ENCODE data around the gene ZNF324B.

Gene ZNF324B

DNA sequence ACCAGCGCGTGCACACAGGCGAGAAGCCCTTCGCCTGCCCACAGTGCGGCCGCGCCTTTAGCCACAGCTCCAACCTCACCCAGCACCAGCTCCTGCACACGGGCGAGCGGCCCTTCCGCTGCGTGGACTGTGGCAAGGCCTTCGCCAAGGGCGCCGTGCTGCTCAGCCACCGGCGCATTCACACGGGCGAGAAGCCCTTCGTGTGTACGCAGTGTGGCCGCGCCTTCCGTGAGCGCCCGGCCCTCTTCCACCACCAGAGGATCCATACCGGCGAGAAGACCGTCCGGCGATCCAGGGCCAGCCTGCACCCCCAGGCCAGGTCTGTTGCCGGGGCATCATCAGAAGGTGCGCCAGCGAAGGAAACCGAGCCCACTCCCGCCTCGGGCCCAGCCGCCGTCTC, 20.3 kb downstream of the ZNF324B start:
- H3K27ac ChIP-seq, result no peak overlapping the region
- TF ChIP-seq ZFX (IDR thresholded peaks at IDR 0.05; ENCODE audit: borderline replicate concordance) (no peak), CTCF (IDR thresholded peaks at IDR 0.05) (no peak)

DNA sequence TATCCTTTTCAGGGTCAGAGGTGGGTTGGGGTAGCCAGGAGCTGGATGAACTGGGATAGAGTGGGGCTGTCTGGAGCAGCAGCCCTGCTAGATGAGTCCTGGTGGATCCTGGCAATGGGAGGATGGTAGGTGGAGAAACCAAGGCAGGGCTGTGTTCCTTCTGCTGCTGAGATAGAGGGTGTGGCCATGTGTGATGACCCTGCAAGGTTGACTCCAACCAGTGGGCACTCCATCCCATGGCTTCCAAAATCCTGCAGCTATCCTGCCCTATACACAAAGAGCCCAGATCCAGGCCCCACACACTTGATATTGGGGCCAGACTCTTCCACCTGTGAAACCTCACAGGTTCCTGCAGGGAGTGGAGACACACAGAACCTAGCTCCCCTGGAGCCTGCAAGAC, 22.4 kb downstream of the ZNF324B start:
- H3K27ac ChIP-seq, result peak overlapping the region; percentile 98
- TF ChIP-seq ZFX (IDR thresholded peaks at IDR 0.05; ENCODE audit: borderline replicate concordance), result no peak
- TF ChIP-seq CTCF (IDR thresholded peaks at IDR 0.05), result no peak

DNA sequence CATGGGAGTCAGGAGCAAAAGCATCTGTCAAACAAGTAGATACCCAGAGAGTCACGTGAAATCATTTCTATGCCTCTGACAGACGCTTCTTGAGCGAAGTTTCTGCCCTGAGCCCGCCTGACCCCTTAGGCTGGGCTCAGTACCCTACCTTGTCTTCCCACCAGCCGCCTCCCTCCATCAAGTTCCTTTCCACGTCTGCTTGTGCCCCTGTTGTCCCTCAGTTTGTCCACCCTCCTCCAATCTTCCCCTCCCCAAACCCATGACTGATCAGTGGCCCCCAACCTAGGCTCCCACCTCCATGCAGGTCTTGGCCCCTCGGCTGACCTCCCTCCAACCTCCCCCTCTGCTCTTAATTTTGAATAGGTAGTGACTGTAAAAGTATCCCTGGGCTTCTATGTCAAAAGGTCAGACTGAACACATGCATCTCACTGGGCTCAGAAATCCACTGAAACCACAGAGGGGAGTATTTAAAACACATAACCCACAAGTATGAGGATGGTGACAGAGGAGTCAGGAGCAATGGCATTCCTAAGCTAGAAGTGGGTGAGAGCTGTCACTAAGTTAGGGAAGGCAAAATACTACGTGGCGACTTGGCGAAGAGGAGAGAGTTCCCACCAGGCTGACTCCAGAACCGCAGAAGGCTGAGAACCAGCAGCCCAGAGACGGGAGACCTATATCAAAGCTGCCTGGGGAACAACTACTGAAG, 23.0 kb downstream of the ZNF324B start:
- H3K27ac ChIP-seq, result peak overlapping the region; percentile 98
- TF ChIP-seq CTCF (IDR thresholded peaks at IDR 0.05) (no peak), ZFX (IDR thresholded peaks at IDR 0.05; ENCODE audit: borderline replicate concordance) (no peak)

DNA sequence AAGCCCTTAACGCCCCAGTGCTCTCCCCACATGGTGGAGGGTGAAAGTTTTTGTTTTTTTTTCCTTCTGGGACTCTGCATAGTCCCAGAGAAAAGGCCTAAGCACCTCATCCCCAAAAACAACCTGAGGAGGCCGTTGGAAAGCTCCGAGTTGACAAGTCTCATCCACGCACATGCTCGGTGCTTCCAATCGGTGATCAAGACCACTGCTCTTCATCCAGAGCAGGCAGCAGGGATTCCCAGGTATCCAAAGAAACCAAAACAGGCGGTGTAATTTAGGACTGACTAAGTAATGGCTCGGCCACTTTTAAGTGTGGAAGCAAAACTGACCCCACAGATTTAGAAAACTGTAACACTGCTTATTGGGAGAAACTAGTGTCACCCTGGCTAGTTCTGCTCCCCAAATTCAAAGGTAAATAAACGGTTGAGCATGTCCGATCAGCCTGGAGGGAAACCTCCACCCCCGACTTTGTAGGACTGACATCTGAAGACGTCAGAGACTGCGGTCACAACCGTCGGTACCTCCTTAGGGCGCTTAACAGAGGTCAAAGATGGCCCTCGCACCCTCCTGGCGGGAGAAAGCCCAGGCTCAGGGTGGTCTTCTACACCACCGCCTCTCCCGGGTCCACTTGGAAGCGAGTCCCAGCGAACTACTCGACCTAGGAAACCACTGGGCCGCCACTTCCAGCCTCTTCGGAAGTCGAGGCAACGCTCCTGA, 23.7 kb downstream of the ZNF324B start:
- H3K27ac ChIP-seq, result peak overlapping the region; percentile 98
- TF ChIP-seq CTCF (IDR thresholded peaks at IDR 0.05) (no peak), ZFX (IDR thresholded peaks at IDR 0.05; ENCODE audit: borderline replicate concordance) (no peak)

GRCh38 chr19:58475714-58476497, 24.5 kb downstream of the ZNF324B start, which contains the start of gene ZNF446:
ZNF446 (plus strand) TSS chr19:58476352; CDS start chr19:58477219, 867 bp downstream.
- peak within 1 kb of the TSS; percentile 98 for H3K27ac ChIP-seq
- no peak for TF ChIP-seq CTCF (IDR thresholded peaks at IDR 0.05)
- TF ChIP-seq ZFX (IDR thresholded peaks at IDR 0.05; ENCODE audit: borderline replicate concordance), result no peak

DNA sequence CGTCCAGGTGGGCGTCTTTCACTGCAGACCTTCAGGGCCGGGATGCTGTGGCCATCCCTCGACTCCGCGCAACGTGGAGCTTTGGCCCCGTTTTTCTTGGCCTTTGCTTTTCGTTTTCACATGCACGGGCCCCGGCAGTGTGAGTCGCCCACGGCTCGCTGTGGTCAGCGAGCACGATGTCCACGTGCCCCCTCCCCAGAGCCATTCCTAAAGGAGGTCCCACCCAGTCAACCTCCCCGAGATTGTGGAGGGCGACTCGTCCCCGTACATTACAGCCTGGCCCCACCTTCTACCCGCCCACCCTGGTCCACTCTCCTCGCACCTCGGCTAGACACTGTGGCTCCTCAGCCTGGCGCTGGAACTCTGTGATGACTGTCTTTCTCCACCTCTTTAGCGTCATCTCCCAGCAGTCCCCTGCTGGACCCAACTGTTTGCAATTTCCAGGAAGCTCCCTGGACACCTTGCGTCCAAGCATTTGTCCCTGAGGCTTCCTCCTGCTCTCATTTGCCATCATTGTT, 25.1 kb downstream of the ZNF324B start:
- H3K27ac ChIP-seq, result peak overlapping the region; percentile 98
- TF ChIP-seq CTCF (IDR thresholded peaks at IDR 0.05) (no peak), ZFX (IDR thresholded peaks at IDR 0.05; ENCODE audit: borderline replicate concordance) (no peak)

All from 22Rv1 (cell line).